SIG-M5 (cell line): ENCODE measurements around the gene NANOS2.

Experiments
- DNase-seq: peaks from one replicate; lab custom pipeline; 2025; lab: John Stamatoyannopoulos, UW

Gene NANOS2

DNA sequence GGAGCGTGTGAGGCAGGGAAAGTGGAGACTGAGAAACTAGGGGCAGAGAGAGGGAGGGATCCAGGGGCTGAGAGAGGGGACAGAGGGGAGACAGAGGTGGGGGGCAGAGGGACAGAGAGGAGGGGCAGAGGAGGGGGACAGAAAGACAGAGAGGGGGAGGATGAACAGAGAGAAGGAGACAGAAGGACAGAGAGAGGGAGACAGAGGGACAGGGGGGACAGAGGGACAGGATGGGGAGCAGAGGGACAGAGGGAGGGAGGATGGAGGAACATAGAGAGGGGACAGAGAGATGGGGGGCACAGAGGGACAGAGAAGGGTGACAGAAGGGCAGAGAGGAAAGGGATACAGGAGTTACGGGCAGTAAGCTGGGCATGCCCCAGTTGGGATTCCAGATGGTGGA is 14.7 kb upstream of the NANOS2 start:
- DNase-seq = no peak

DNA sequence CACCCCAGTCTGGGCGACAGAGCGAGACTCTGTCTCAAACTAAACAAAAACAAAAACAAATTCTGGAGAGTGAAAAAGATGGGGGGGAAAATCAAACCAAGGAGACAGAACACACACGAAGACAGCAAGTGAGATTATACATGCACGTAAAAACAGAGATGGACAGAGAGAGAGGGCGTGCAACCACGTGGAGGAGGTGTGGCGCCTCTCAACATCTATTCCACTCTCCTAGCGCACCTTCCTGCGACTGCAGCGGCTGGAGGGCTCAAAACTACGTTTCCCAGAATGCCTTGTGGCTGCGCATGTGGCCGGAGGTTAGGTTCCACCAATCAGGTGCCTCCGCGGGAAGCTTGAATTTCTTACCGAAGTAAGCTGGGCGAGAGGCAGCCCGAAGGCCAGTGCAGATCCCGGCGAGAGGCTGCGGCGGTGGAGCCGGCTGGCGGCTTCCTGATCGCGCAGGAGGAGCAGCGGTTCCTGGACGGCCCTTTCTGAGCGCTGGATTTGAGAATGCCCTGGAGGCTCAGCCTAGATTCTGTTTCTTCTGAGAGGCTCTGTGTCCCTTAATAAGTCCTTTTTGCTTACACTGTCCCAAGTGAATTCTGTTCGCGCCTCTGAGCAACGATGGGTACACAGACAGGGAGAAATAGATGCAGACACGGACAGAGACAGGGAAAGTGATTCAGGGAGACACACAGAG is 13.1 kb upstream of the NANOS2 start:
- DNase-seq = no peak

GRCh38 chr19:45924891-45925447 is 10.4 kb upstream of the NANOS2 start:
- DNase-seq = no peak

GRCh38 chr19:45922281-45922680 is 7.7 kb upstream of the NANOS2 start:
- DNase-seq = no peak

GRCh38 chr19:45920458-45920857 is 5.9 kb upstream of the NANOS2 start:
- DNase-seq = no peak

- DNase-seq = no peak
These were observed 5.1 kb upstream of the NANOS2 start for GRCh38 chr19:45919678-45920077.

GRCh38 chr19:45918721-45919120 is 4.1 kb upstream of the NANOS2 start:
- DNase-seq = no peak

DNA sequence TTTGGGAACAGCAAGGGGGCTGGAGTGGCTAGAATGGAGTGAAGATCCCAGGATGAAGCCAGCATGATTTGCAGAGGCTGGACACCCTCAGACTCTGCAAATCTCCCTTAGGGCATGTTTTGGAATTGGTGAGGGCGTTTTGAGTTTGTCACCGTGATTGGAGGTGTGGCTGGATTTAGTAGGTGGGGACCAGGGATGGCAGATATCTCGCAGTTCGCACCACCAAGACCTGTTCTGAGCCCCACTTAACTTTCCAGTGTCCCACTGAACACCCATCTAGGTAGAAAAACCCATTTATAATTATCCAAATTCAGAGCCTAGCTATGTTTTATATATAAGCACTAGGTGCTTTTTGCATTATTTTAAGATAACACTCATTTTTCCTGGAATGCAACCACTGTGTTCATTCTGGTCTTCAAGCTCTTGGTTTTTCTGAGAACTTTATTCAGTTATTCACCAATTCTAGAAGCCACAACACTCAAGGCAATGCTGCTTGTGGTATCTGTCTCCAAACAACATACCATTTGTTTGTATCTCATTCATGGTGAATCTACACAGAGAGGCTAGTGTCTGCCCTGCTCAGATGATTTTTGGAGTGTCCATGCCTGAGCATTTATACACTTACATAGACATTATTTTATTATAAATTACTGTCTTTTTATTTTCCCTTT is 3.0 kb upstream of the NANOS2 start:
- DNase-seq = no peak

DNA sequence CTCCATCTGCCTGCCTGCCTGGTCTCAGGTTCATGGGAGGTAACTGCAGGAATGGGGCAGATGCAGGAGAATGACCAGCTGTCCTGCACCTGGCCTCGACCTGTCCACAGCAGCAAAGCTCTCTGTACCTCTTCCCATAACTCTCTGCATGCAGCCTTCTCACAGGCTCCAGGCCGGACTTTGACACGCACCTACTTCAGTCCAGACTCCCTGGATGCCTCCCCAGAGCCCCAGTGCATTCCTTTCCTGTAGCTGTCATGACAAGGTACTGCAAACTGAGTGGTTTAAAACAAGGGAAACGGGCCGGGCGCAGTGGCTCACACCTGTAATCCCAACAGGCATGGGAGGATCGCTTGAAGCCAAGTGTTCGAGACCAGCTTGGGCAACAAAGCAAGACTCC is 3.3 kb downstream of the NANOS2 start:
- DNase-seq = no peak

DNA sequence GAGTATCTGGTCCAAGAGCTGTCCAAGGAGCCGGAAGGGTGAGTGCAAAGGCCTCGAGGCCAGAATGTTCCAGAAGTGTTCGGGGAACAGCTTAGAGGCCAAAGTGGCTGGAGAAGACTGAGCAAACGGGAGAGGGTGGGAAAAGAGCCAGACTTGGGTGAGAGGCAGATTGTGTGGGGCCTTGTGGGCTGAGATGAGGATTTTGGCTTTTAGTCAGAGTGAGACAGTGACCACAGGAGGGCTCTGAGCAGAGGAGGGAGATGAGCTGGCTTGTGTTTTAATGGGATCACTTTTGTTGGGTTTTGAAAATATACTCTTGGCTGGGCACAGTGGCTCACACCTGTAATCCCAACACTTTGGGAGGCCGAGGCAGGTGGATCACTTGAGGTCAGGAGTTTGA is 5.6 kb downstream of the NANOS2 start:
- no peak for DNase-seq

DNA sequence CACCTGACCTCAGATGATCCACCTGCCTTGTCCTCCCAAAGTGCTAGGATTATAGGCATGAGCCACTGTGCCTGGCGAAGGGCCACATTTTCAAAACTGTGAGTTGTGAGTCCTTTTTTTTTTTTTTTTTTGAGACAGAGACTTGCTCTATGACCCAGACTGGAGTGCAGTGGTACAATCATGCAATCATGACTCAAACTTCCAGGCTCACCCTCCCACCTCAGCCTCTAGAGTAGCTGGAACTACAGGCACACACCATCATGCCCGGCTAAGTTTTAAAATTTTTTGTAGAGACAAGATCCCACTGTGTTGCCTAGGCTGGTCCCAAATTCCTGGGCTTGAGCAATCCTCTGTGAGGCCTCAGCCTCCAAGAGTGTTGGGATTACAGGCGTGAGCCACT is 8.4 kb downstream of the NANOS2 start:
- no peak for DNase-seq

GRCh38 chr19:45905011-45905410 is 9.6 kb downstream of the NANOS2 start:
- no peak for DNase-seq

DNA sequence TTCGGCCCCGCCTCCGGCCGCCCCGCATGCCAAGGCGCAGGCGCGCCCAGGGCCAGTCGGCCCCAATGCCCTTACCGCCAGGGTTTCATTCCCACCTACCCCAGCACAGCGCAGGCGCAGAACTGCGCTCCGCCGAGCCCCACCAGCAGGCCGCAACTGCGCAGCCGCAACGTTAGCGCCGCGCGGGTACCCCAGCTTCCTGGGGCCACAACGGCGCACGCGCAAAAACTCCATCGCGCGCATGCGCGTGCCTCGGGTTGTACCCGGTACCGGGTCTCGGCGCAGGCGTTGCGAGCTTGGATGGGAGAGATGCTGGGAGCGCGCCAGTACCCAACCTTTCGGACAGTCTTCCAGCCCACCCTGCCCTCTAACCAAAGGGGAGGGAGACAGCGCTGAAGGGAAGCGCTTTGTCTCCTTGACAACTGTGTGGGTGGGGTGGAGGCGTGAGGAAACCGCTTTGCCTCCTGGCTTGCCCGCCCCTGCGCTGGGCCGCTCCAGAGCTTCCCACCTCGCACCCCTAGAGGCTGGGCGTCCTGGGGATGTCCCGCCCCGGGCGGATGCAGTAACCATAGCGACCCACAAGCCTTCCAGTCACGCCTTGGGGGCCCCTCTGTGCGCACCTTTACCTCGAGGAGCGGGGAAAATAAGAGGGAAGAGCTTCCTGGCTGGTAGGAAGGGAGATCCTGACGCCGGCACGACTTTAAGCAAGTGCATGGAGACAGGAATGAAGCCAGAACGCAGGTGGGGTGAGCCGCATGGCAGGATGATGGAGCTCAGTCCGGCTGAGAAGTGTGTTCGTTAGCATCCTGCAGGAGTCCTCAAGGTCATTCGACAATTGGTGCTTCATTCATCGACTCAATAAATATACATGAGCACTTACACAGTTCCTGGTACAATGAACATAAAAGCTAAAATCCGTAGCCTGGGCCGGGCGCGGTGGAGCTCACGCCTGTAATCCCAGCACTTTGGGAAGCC is 11.6 kb downstream of the NANOS2 start:
- peak; percentile 48 for DNase-seq

GRCh38 chr19:45901912-45902650 is 12.5 kb downstream of the NANOS2 start, which contains the start of gene MYPOP:
Gene MYPOP, minus strand, starts transcription at chr19:45902613. Its CDS starts 840 bp downstream, at chr19:45901773.
- DNase-seq = no peak

GRCh38 chr19:45901432-45901911 is 13.1 kb downstream of the NANOS2 start:
- no peak for DNase-seq

- no peak for DNase-seq
These were observed 13.7 kb downstream of the NANOS2 start for GRCh38 chr19:45900738-45901431.

- no peak for DNase-seq
These were observed 14.5 kb downstream of the NANOS2 start for GRCh38 chr19:45899919-45900589.

GRCh38 chr19:45899253-45899652 is 15.3 kb downstream of the NANOS2 start:
- no peak for DNase-seq

GRCh38 chr19:45897261-45897812 is 17.2 kb downstream of the NANOS2 start:
- no peak for DNase-seq
